Spinal cord (tissue), 10 donors: ENCODE data around the gene GHRHR. TPM values are rescaled to one million over a fixed set of nuclear protein-coding genes. Genes with fewer than 3 reads are reported as not detected.

ENCODE experiments used
- DNase-seq, 6 donors: peaks; one replicate each; pipeline versions ENCODE4 v3.0.0 to v3.0.0-alpha.2; 2013 to 2015; ENCODE audit warnings: low spot score in 6 of 6, low read depth in 4 of 6
- H3K27ac ChIP-seq: one replicate; pipeline ENCODE4 v1.5.1; 2013; ENCODE audit warnings: low read depth, low read length, control low read depth
- H3K27me3 ChIP-seq: one replicate; pipeline ENCODE4 v1.6.1; 2013; ENCODE audit warnings: low read length; ENCODE audit not compliant: control insufficient read depth, insufficient read depth
- H3K36me3 ChIP-seq: one replicate; pipeline ENCODE4 v1.6.1; 2013; ENCODE audit warnings: low read length; ENCODE audit not compliant: control insufficient read depth, insufficient read depth
- H3K4me1 ChIP-seq: one replicate; pipeline ENCODE4 v1.6.1; 2013; ENCODE audit warnings: low read length; ENCODE audit not compliant: control insufficient read depth, insufficient read depth
- H3K4me3 ChIP-seq: one replicate; pipeline ENCODE4 v1.5.1; 2013; ENCODE audit warnings: low read depth, low read length, control low read depth
- H3K9me3 ChIP-seq: one replicate; pipeline ENCODE4 v1.6.1; 2013; ENCODE audit warnings: low read length; ENCODE audit not compliant: control insufficient read depth, insufficient read depth
- WGBS: methylation state at CpG from one replicate; pipeline ENCODE4 v1.1.5; 2013; ENCODE audit warnings: missing lambda C conversion rate; ENCODE audit not compliant: insufficient coverage; 5-methylcytosine and 5-hydroxymethylcytosine counted together
- polyA plus RNA-seq, 2 donors: library from polyadenylated mRNA; unstranded; fragments of 120-200 nt; gene quantifications; one replicate each; pipeline ENCODE4 v1.2.1, GENCODE V29; 2013; ENCODE audit not compliant: insufficient read length in 2 of 2
- total RNA-seq, 2 donors: library from RNA; depleted of rRNA in 1 of 2; stranded (reverse); fragments of 120-200 nt in 1 of 2; fragments of >200 nt in 1 of 2; gene quantifications; one replicate each; pipeline versions ENCODE4 v1.2.3 to v1.2.4, GENCODE V29; 2013 to 2014
- donor health status: healthy.

The GHRHR gene
- total and polyA plus RNA-seq, 4 donors: 2.7 to 5.2 (median 4.3) TPM

DNA sequence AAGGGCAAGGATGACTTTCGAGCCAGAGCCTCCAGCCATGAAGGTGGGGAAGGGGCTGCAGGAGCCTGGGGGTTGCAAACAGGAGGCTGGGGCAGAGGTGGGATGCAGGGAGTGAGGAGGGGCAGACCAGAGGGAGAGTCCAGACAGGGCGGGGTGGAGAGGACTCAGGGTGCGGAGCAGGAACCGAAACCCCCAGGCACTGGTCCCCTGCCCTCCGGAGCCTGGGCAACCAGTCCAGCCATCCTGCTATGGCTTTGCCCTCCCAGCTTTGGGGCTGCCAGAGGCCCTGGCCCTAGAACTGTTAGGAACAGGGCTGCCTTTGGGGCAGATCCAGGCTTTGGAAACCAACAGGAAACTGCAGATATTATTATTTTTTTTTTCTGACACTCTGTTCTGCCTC is 24.2 kb downstream of the GHRHR start:
- no peaks in the 10 kb centered on the region for H3K9me3 ChIP-seq
- WGBS: 75% methylated on average over 5 of the region's 5 CpGs
- H3K27ac ChIP-seq: peak overlapping the region; percentile 79
- H3K27me3 ChIP-seq: no peaks in the 10 kb centered on the region
- H3K4me1 ChIP-seq: peaks cover 79% of the 10 kb centered on the region
- no peak overlapping the region for H3K4me3 ChIP-seq
- H3K36me3 ChIP-seq: peaks cover 3% of the 10 kb centered on the region
- no peak for DNase-seq

DNA sequence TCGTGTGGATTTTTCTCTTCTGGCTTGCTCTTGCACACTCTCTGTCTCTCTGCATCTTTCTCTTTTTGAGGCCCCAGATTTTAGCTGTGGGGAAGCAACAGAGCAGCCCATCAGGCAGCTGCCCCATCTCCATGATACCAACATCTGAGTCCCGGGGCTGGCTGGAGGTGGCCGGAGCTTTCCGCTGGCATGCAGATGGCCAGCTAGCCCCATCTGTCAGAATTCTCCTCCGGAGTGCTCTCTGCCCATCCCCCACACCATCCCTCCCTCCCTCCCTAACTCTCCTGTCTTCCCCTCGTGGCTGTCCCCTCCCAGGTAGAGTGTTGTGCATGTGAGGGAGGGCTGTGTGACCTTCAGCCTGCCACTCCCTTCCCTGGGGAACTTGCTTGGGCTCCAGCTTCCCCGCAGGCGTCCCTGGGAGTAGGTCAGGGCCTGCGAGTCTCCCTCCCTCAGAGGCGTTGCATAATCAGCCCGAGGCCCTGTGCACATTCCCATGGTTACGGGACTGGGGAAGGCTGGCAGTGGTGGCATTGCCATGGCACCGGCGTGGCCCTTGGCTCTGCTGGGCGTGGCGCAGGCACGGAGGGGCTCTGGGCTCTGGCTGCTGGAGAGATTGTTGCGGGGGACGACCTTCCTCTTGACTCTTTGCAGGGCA is 24.7 kb downstream of the GHRHR start:
- DNase-seq: peak in 5 of 6 donors; percentile 56 to 88 (median 71)
- peaks cover 3% of the 10 kb centered on the region for H3K36me3 ChIP-seq
- H3K27me3 ChIP-seq: no peaks in the 10 kb centered on the region
- 24% methylated on average over 14 of the region's 19 CpGs for WGBS
- peak overlapping the region; percentile 79 for H3K27ac ChIP-seq
- H3K4me3 ChIP-seq: no peak overlapping the region
- no peaks in the 10 kb centered on the region for H3K9me3 ChIP-seq
- peaks cover 80% of the 10 kb centered on the region for H3K4me1 ChIP-seq

DNA sequence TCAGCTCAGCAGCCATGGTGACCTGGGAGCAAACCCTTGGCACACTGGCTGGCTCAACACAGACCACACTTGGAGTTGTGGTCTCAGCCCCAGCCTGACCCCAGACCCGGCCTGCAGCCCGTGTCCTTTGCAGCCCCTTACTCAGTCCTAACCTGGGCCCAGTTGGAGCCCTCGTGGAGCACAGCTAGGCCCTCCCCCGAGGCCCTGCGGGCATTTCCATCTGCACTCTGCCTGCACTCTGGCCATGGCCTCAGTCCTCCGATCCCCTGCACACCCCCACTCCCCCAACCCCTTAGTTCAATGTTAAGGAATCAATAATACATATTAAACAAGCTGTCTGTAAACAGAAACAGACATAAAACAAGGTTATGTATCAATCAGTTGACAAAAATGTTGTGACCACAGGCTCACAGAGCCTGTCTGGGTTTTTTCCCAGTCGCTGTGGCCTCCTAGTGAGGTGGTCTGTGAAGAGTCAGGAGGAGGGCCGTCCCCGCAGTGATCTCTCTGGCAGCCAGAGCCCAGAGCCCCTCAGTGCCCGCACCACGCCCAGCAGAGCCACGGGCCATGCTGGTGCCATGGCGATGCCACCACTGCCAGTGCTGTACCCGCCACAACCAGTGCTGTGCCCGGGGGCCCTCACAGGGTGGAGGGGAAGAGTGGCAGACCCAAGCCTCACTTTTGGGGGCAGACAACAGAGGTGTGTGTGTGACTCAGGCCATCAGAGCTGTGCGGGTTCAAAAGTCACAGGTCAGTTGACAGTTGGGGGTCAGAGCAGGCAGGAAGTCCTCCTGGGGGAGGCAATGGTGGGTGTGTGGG is 25.5 kb downstream of the GHRHR start:
- H3K4me1 ChIP-seq: peaks cover 72% of the 10 kb centered on the region
- no peaks in the 10 kb centered on the region for H3K27me3 ChIP-seq
- 32% methylated on average over 14 of the region's 16 CpGs for WGBS
- H3K36me3 ChIP-seq: peaks cover 7% of the 10 kb centered on the region
- H3K27ac ChIP-seq: peak overlapping the region; percentile 79
- DNase-seq: no peak
- H3K4me3 ChIP-seq: no peak overlapping the region
- no peaks in the 10 kb centered on the region for H3K9me3 ChIP-seq

DNA sequence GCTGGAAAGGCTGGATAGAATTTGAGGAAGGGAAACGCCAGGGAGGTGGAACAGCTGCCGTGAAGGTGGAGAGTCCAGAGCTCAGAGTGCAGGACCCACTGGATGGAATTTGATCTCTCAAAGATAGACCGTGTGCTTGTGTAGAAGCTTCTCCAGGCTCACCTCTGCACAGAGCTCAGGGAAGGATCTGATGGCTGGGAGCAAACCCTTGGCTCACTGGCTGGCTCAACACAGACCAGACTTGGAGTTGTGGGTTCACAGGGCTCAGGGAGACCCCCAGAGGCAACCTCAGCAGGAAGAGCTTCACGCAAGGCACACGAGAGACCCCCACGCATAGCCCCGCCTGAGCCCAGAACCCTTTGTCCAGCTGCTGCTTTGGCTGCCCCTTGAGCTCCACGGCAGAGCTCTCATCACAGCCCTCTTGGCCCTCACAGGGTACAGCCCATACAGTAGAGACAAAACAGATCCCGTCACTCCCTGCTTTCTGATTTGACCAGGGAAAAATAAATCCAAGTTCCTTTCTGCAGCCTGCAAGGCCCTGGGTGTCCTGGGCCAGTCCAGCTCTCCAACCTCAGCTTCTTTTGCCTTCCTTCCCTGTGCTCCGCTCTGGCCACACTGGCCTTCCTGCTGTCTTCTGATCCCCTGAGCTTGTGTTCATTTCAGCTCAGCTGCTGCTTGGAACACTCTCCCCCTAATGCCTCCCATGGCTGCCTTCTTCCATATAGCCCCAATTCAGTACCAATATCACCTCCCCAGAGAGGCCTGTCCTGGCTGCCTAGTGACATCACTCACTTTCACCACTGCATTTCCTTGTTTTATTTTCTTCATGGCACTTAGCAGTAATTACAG is 26.3 kb downstream of the GHRHR start:
- H3K4me3 ChIP-seq: no peak overlapping the region
- 79% methylated on average over 10 of the region's 10 CpGs for WGBS
- H3K9me3 ChIP-seq: no peaks in the 10 kb centered on the region
- peak overlapping the region; percentile 36 for H3K27ac ChIP-seq
- peaks cover 13% of the 10 kb centered on the region for H3K36me3 ChIP-seq
- no peaks in the 10 kb centered on the region for H3K27me3 ChIP-seq
- DNase-seq: no peak
- H3K4me1 ChIP-seq: peaks cover 64% of the 10 kb centered on the region

DNA sequence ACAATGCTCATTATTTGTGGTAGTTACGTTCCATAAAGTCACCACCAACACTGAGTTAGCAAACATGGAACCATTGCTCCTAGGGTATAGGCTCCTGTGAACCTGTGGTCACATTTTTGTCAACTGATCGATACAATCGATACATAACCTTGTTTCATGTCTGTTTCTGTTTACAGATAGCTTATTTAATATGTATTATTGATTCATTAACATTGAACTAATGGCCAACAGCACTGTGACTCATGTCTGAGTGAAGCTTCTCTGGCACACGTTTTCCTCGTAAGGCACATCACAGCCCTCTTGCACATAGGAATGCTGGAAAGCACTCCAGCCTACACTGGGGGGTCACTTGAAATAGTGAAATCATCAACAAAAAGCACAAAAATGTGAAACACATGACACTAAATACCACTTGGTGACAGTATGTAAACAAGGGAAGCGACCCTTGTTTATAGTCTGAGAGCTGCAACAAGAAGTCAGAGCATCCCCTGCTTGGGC is 27.0 kb downstream of the GHRHR start:
- no peak for DNase-seq
- WGBS: 83% methylated on average over 1 of the region's 6 CpGs
- Histone ChIP-seq H3K4me1 (peaks cover 57% of the 10 kb centered on the region), H3K36me3 (peaks cover 16% of the 10 kb centered on the region), H3K9me3 (no peaks in the 10 kb centered on the region), H3K27ac (no peak overlapping the region), H3K27me3 (no peaks in the 10 kb centered on the region), H3K4me3 (no peak overlapping the region)

DNA sequence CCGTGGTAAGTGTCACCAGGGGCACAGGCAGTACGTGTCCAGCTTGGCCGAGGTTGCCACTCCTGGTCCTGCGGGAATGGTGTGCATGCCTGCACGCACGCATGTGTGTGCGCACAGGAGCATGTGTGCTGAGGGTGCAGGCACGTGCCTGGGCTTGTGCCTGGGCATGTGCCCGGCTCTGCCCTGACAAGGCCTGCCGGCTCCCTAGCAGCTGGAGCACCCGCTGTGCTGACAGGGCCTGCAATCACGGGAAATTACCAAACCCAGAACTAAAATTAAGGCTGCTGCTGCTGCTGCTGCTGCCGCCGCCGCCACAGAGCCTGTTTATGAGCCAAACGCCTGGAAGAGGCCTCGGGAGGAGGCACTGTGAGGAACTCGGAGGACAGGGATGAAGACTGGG is 28.7 kb downstream of the GHRHR start:
- H3K36me3 ChIP-seq: peaks cover 19% of the 10 kb centered on the region
- no peaks in the 10 kb centered on the region for H3K27me3 ChIP-seq
- WGBS: 61% methylated on average over 17 of the region's 18 CpGs
- peaks cover 44% of the 10 kb centered on the region for H3K4me1 ChIP-seq
- no peak overlapping the region for H3K4me3 ChIP-seq
- no peaks in the 10 kb centered on the region for H3K9me3 ChIP-seq
- peak in 1 of 6 donors; percentile 66 for DNase-seq
- no peak overlapping the region for H3K27ac ChIP-seq

DNA sequence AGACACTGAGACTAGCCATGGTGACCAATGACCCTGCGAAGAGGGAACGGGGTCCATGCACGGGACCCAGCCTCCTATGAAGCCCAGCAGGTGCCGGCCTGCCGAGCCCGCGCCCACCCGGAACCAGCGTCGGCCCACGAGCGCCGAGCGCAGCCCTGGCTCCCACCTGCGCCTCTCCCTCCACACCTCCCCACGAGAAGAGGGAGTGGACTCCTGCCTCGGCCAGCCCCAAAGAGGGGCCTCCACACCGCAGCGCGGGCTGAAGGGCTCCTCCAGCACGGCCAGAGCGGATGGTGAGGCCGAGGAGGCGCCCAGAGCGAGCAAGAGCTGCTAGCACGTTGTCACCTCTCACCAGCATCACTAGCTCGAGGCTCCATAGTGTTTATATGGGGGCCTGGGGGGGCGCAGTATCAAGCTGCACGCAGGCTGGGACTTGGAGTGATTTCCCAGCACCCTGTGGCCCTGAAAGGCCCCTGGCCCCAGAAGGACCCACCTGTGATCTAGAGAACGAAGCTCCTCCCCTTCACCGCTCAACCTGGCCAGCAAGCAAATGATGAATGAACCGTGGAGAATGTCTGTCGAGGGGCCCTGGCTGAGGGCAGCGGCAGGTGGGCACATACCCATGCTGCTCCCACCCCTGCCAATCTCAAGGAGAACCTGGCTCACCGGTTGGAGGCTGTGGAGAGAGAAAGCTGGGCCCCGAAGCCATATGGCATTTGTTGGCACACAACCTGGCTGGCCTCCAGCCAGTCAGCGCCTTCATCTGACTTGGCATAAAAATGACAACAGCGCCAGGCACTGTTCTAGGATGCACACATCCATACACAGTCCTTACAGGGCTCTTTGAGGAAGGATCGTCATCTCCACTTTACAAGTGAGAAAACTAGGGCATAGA is 30.7 kb downstream of the GHRHR start:
- no peak overlapping the region for H3K4me3 ChIP-seq
- no peak overlapping the region for H3K27ac ChIP-seq
- peaks cover 24% of the 10 kb centered on the region for H3K4me1 ChIP-seq
- no peaks in the 10 kb centered on the region for H3K27me3 ChIP-seq
- H3K36me3 ChIP-seq: peaks cover 19% of the 10 kb centered on the region
- peak in 1 of 6 donors; percentile 85 for DNase-seq
- no peaks in the 10 kb centered on the region for H3K9me3 ChIP-seq
- WGBS: 94% methylated on average over 30 of the region's 39 CpGs

DNA sequence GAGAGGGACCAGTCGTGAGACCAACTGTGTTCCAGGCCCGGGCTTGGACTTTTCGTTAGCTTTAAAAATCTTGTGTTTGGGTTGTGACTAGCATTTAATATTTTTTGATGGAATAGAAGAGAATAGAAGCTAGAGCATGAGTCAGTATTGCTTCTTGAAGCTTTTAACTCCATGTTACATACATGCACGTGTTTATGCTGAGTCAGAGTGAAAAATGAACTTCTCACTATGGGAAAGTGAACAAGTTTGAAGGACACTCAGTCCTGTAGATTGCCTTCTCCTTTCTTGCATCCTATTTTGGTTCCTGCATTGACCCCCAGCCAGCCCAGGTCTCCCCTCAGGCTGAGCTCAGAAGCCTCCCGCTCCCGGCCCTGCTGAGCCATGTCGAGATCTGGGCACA is 31.8 kb downstream of the GHRHR start:
- H3K27ac ChIP-seq: no peak overlapping the region

More for the DNA sequence above, 31.8 kb downstream of the GHRHR start:
- no peaks in the 10 kb centered on the region for H3K9me3 ChIP-seq
- no peak overlapping the region for H3K4me3 ChIP-seq
- peaks cover 19% of the 10 kb centered on the region for H3K36me3 ChIP-seq
- peaks cover 15% of the 10 kb centered on the region for H3K4me1 ChIP-seq
- DNase-seq: no peak
- H3K27me3 ChIP-seq: no peaks in the 10 kb centered on the region
- 95% methylated on average over 6 of the region's 7 CpGs for WGBS
